NCI-H146 treated with DMSO at 0.1 percent for 48 hours (cell line): ENCODE results near the gene IQSEC1.

Source experiments
- DNase-seq: peaks from one replicate; lab custom pipeline; 2025; ENCODE audit not compliant: unreplicated experiment; lab: John Stamatoyannopoulos, UW

The IQSEC1 gene

DNA sequence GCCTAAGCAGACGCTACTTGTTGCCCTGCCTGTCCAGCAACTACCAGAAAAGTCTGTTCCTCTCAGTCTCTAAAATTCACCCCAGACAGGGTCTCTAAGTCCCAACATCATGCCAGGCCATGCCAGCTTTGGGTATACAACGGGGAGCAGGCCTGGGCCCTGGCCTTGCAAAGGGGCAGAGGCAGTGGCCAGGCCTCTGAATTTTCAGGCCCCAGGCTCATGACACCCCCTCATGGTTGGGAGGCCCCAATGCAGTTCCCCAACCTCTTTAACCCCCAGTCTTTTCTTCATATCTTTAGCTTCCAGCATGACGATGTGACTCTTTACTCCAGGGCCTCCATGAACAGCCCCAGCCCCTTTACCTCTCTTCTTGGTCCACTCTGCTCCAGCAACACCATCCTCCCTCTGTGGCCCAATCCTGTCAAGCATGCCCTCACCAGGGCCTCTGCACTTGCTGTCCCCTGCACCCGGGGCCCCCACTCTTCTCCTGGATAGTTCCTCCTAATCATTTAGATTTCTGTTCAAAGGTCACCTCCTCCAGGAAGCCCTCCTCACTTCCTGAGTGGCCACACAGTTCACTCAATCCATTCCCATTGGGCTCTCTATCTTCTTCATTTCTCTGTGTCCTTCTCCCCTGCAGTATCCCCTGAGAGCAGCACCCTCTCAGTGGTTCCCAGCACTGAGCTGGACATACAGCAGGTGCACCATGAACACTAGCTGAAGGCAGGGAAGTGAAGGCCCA is 4.8 kb downstream of the IQSEC1 start:
- DNase-seq: no peak

GRCh38 chr3:13067778-13068177 is 5.5 kb downstream of the IQSEC1 start:
- no peak for DNase-seq

GRCh38 chr3:13066834-13067233 is 6.4 kb downstream of the IQSEC1 start:
- no peak for DNase-seq

- DNase-seq: no peak
These were observed 7.0 kb downstream of the IQSEC1 start for GRCh38 chr3:13066236-13066635.

GRCh38 chr3:13065727-13066126 is 7.5 kb downstream of the IQSEC1 start:
- no peak for DNase-seq

GRCh38 chr3:13064964-13065363 is 8.3 kb downstream of the IQSEC1 start:
- no peak for DNase-seq

DNA sequence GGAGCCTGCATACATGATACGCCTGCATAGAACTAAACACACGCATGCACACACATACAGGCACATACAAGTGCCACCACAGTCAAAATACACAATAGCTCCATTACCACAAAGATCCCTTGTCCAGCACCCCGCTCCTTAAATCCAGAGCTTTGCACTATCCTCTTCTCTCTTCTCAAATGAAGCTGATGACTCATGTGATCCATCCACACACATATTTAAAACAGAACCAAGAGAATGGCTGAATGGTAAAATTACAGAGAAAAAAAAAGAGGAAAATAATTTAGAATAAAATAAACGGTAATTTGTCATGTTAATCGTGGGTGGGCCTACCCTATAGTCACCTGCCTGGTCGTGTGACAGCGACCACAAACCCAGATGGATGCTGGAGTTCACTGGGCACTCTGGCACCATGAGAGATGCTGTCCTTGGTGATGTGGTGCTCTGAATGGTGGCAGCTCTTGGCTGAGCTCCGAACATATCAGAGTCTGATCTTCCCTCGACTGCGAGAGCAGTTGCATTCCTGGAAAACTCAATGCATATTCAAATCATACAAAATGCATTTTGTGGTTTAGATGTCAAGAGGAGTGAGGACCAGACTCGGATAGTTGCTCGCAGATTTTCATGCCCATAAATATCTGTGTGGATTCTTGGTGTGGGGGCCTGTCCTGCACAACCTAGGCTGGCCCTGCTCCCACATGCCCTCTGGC is 8.9 kb downstream of the IQSEC1 start:
- no peak for DNase-seq

GRCh38 chr3:13063225-13063624 is 10.0 kb downstream of the IQSEC1 start:
- DNase-seq: no peak

DNA sequence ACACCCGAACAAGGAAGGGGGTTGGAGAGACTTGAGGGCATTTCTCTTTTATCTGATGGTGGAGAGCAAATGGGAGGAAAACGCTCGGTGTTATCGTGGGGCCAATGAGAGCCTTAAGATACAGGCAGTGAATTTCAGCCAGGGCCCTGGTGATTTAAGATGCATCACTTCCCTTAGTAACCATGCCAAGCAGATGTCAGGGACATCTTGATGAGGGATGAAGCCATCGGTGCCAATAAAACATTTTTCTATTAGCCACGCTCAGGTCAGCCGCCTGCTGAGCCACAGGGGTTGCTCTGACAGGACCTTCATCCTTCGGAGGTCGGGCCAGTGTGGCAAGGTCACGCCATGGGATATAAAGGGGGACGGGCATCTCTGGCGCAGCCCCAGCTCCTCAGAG is 10.6 kb downstream of the IQSEC1 start:
- no peak for DNase-seq

GRCh38 chr3:13060341-13060910 is 12.8 kb downstream of the IQSEC1 start:
- no peak for DNase-seq

DNA sequence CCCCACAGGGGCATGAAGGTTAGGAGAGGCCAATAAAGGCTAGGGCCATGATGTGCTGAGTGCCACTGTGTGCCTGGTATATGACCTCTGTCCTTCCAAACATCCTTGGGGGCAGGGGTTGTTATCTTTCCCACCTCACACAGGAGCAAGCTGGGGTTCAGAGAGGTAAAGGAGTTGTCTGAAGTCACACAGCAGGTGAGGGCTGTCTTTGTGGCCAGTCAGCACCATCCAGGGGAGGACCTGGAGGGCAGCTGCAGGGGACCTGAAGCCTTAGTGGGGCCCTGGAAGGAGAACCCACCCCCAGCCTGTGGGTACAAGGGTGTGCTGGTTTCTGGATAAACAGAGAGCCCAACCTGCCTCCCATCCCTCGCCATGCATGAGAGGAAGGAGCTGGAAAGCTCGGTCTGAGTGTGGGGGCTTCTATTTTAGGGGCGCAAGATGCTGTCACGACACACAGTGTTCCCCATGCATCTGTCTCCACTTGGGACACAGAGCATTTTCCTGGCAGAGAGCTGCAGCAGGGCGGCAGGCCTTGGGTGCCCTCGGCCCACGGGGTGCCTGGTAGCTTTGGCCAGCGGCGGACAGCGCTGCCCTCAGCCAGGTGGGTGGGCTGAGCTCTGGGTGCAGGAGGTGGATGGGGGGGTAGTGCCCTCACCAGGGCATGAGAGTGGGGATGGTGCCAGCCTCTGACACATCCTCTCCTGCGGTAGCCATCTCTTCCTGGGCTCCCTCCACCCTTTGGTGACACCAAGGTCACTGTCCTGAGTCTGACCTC is 14.7 kb downstream of the IQSEC1 start:
- no peak for DNase-seq

GRCh38 chr3:13057282-13058040 is 15.8 kb downstream of the IQSEC1 start:
- peak; percentile 28 for DNase-seq

GRCh38 chr3:13055634-13056033 is 17.6 kb downstream of the IQSEC1 start:
- no peak for DNase-seq

DNA sequence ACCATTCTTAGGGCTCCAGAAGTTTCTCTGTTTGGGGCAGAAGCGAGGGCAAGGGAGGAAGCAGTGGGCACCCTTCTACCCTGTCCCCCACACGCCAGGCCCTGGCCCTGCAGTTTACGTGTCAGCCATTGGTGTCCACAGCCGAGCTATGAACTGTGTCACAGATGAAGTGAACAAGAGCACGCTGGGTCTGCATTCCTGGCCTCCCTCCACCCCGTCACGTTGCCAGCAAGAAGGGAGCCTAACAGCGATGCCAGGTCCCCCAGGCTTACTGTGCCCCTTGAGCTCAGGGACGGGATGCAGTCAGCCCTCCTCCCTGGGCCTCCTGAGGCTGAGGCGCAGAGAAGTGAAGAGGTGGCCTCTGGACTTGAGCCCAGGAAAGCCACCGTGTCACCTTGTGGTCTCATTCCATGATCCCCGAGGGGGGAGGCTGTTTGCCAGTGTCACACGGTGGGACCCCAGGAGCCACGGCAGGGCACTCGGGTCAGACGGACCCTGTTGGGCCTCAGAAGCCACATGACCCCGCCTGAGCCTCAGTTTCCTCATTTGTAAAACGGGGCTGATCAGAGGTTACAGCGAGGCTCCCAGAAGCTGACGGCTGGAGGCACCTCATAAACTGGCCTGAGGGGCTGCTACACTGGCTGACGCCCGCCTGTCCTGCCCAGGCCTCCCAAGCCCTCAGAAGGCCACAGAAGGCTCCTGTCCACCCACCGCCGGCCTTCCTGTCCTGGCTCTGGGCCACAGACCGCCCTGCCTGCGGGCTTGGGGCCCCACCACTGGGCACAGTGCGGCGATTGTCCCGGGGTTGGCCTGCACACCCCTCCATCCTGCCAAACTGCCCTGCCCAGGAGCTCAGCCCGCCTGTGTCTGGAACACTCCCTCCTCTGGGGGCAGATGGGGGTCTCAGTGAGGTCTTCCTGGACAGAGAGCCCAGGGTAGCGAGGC is 18.6 kb downstream of the IQSEC1 start:
- no peak for DNase-seq

GRCh38 chr3:13053893-13054292 is 19.3 kb downstream of the IQSEC1 start:
- no peak for DNase-seq

GRCh38 chr3:13053420-13053819 is 19.8 kb downstream of the IQSEC1 start:
- no peak for DNase-seq

- DNase-seq: no peak
These were observed 20.9 kb downstream of the IQSEC1 start for GRCh38 chr3:13052191-13052820.

DNA sequence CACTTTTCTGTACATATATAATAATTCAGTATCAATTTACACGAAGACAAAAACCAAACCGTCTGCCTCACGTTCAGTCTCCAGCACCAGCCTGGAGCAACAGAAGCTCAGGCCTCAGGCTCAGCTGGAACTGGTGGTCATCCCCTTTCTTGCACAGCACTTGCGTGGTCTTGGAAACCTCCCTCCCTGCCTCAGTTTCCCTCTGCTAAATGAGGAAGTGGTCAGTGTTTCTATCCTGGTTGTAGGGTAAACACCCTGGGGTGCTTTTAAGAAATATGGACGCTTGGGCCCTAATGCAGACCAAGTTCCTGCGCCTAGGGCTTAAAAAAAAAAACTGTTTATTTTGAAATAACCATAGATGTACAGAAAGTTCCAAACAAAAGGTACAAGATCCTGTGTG is 21.6 kb downstream of the IQSEC1 start:
- DNase-seq: no peak

DNA sequence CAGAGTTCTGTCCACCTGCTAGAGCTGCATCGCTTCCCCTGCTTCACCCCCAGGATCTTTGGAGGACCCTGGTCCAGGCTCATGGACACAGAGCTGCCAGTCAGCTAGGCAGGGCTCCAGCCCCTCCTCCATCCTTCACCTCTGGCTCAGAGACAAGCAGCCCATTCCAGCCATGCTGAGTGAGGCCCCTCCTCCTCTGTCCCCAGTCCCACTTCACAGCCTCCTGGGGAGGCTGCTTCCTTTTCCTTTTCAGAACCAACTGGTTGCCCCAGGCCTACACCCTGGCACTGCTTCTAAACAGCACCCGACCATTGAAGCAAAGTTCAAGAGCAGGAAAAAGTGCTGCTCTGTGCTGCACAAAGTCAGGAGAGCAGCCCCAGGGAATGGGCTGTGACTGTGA is 22.2 kb downstream of the IQSEC1 start:
- DNase-seq: no peak
